Hematopoietic multipotent progenitor cell (in vitro differentiated cells): Measurements from ENCODE around the gene OR51V1. TPM values are rescaled to one million over a fixed set of nuclear protein-coding genes. Genes with fewer than 3 reads are reported as not detected.
"Not testable (repeated sequence)": the region's sequence is repeated elsewhere in the genome, so short reads cannot be mapped to it uniquely, and the experiment has no call there.

Source experiments
- DNase-seq, 3 donors: peaks; one replicate each; pipeline ENCODE4 v3.0.0-alpha.2; 2011 to 2015; ENCODE audit warnings: low read depth in 2 of 3, low spot score in 2 of 3
- total RNA-seq: library from RNA; depleted of rRNA; stranded (reverse); fragments of >200 nt; gene quantifications from one replicate; pipeline ENCODE4 v1.2.3, GENCODE V29; 2012

OR51V1 gene, protein sequence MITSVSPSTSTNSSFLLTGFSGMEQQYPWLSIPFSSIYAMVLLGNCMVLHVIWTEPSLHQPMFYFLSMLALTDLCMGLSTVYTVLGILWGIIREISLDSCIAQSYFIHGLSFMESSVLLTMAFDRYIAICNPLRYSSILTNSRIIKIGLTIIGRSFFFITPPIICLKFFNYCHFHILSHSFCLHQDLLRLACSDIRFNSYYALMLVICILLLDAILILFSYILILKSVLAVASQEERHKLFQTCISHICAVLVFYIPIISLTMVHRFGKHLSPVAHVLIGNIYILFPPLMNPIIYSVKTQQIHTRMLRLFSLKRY
- total RNA-seq: not detected

DNA sequence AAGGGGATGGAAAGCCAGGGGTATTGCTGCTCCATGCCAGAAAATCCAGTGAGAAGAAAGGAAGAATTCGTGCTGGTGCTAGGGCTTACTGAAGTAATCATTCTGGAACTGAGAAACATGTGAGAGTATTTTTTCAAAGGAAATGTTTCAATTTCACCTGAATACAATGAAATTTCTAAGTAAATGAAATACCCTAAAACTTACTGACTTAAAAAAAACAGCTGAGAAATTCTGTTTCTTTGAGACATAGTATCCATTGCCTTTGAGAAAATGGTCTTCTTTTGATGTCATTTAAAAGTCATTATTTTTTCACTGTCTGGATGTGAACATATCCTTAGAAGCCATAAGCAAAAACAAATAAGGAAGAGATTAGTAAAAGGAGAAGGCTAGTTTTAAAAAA lies at the start of gene OR51V1:
Gene OR51V1, minus strand, starts transcription at position 101 of the 400 bp plus-strand sequence. Its CDS starts 0 bp downstream, at position 101.
- no peak for DNase-seq

DNA sequence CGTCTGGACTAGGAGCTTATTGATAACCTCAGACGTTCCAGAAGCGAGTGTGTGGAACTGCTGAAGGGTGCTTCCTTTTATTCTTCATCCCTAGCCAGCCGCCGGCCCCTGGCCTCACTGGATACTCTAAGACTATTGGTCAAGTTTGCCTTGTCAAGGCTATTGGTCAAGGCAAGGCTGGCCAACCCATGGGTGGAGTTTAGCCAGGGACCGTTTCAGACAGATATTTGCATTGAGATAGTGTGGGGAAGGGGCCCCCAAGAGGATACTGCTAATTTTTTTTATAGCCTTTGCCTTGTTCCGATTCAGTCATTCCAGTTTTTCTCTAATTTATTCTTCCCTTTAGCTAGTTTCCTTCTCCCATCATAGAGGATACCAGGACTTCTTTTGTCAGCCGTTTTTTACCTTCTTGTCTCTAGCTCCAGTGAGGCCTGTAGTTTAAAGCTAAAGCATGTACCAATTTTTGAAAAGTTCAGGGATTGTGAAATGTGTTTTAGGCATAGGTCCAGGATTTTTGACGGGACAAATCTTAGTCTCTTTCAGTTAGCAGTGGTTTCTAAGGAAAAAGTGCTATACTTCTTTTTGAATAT lies 49.4 kb upstream of the OR51V1 start, which contains the start of gene HBG1:
Gene HBG1, minus strand, starts transcription at position 51 of the 590 bp plus-strand sequence. CDS start 53 bp downstream, outside the sequence.
- not testable (repeated sequence) for DNase-seq

DNA sequence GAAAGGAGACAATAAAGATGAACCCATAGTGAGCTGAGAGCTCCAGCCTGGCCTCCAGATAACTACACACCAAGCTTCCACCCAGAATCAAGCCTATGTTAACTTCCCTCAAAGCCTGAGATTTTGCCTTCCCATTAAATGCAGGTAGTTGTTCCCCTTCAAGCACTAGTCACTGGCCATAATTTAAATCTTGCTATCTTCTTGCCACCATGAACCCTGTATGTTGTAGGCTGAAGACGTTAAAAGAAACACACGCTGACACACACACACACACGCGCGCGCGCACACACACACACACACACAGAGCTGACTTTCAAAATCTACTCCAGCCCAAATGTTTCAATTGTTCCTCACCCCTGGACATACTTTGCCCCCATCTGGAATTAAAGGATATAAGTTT lies 48.0 kb upstream of the OR51V1 start:
- not testable (repeated sequence) for DNase-seq

DNA sequence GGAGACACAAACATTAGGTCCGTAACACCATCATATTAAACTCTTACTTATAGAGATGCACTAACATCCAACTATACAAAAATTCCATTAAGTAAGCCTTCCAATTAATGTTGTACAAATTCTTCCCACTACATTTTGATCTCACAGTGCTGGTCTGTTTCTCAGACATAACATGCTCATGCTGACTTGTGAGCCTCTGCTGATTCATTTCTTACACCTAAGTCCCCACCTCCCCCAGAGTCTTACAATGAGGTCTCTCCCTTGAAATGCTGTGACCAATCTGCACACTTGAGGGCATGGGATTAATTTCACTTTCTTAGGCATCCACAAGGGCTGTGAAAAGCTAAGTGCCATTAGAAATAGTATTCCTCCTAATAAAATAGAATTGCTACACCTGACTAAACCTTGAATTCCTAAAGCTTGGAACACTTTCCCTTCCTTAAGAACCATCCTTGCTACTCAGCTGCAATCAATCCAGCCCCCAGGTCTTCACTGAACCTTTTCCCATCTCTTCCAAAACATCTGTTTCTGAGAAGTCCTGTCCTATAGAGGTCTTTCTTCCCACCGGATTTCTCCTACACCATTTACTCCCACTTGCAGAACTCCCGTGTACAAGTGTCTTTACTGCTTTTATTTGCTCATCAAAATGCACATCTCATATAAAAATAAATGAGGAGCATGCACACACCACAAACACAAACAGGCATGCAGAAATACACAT lies 47.1 kb upstream of the OR51V1 start:
- no peak for DNase-seq

DNA sequence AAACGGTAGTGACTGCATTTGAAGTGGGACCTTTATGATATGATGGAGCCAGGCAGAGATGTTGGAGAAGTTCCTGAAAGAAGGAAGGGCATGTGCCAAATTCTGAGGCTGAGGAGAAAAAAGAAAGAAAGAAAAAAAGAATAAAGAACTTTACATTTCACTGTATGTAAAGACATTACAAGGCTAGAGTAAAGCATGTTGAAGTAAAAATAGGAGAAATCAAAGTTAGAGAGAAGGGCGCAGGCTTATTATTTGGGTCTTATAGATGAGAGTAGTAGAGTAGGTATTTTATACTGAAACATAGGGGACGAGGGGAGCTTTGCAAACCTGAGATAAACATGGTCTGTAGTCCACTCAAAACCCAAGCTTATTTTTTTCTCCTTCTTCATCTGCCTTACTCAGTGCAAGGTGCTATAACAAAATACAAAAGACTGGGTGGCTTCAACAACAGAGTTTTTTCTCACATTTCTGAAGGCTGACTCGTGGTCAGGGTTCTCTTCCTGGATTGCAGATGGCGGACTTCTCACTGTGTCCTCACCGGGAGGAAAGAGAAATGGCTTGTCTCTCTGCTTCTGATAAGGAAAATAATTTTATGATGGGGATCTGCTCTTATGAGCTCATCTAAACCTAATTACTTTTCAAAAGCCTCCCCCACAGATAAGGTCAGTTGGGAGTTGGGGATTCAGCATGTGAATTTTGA lies 46.4 kb upstream of the OR51V1 start:
- no peak for DNase-seq

DNA sequence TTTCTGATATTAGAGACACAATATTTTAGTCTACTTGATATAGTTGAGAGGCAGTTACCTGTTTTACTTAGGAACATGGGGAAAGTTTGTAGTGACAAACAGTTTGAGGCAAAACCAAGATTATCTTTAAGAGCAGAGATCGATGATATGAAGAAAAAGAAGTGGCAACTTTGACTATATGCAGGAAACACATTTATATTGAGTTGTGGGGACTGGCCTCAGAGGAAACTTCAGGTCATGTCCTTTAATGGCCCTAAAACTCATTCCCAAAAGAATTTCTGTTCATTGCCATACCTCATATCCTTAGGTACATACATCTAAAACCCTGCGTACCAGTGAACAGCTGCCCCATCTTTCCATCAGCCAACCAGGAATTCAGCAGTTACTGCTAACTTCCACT lies 44.7 kb upstream of the OR51V1 start:
- DNase-seq: no peak

DNA sequence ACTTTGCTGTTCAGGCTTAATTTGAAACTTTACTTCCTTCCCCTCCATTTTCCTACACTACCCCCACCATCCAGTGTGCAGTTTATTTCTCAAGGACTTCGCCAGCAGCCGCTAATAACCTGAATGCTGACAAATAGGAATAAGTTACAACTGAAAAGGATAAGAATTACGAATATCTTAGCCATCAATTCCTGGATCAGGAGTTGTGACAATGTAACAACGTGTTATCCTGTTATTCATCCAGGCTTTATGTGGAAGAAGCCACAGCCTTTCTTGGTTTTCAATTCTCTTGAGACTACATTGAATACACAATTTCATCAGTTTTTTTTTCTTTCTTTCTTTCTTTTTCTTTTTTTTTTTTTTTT lies 43.3 kb upstream of the OR51V1 start:
- no peak for DNase-seq

DNA sequence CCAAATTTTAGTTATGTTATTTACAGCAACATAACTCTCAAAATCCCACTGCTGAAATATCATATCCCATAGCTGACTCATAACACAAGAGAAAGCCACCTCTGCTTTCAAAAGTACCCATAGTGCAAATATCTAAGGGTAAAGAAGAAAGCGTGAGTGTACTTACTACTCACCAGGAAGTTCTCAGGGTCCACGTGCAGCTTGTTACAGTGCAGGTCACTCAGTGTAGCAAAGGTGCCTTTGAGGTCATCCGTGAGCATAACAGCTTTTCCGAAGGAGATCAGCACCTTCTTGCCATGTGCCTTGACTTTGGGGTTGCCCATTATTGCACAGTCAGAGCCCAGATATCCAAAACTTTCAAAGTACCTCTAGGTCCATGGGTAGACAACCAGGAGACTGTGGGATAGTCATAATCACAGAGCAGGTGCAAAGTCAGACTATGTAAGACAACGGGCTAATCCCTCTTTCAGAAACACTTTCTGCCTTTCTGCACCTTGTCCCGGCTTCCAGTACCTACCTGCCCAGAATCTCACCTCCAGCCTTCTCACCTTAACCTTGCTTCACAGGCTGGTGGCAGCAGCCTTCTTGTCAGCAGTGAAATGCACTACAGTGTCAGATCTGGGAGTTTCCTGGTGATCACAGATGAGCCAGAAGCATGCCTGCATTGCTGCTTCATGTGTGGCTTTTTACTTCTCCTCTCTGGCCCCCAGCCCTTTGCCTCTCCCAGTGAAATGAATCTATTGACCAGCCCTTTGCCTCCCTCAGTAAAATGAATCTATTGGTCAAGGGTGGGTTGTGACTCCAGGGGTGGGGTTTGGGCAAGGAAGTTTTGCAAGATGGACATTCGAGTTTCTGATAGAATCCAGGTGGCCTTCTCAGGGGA lies 42.7 kb upstream of the OR51V1 start:
- DNase-seq: no peak

DNA sequence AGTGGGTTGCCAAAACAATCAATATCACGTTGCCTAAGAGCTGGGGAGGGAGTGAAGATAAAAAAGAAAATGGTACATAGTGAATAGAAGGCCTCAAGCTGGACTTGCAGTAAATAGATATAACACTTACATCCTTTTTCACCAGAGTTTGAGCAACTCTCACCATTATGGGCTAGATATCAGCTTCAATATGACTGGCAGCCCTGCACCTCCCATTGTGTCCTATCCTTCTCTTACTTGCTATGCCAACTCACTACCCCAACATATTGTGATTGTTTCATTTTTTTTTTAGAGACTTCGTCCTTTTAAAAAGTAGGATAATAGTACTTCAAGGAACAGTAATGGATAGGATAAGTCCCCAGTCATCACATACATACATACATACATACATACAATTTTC lies 41.7 kb upstream of the OR51V1 start:
- DNase-seq: no peak

DNA sequence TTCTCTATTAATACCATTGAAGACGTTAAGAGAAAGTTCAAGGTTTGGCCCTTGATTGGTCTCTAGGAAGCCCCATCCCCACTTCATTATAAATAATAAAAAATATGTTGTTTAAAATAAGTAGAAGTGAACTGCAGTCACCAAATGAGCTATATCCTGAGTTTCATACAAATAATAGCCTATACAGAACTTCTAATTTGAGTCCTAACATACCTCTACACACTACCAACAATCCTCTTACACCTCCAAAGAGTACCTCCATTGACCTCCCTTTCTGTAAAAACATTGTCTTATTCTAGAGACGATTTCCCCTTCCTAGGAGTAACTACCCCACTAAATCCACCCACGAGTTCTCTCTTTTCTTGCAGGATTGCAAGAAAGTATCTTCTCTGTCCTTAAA lies 41.0 kb upstream of the OR51V1 start:
- no peak for DNase-seq

DNA sequence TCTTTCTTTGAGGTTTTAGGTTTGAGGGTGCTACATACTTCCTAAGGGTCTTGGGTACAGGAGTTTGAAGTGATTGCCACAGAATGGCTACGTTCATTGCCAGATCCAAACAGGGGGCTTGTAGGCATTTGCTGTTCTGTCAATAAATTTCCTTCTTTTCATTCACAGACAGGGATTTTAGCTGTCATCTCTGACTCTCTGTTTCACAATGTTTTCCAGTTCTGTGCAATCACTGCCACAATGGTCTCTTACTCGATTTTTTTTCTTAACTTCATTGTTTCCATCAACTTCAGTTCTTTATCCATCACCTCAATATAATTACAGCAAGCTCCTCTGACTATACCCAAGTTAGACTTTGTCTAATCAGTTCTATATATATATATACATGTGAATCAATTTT lies 40.0 kb upstream of the OR51V1 start:
- DNase-seq: no peak

DNA sequence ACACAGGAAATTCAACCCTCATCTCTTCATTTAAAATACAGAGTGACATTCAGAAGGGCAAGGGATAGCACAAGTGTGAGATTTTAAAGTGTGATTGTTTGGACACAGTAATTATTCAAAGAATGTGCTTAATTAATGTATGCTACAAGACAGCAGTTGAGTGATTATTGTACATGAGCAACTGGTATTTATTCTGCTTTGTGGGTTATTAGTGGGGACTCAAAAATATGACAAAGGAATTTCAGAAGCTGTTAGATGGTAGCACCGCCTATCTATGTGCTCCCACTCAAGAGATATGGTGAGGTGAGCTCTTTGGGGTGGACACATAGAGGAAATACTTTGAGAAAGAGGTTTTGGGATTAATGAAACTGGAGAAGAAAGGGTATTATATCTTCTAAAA lies 39.6 kb upstream of the OR51V1 start:
- no peak for DNase-seq

DNA sequence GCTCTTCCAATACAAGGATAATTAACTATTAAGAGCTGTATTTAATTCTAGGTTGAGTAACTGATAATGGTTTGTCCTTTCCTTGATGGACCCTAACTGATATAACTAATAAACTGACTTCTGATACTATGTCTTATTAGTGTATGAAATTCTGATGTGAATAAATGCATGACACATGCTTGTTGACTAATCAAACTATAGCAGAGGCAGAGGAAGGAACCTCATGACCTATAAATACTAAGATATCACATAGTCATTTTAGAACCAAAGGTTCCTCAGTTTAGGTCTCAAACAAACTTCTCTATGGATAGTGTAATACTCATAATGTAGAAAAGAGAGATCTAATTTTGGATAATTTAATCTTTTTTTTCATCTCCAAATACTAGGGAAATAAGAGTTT lies 38.6 kb upstream of the OR51V1 start:
- no peak for DNase-seq

DNA sequence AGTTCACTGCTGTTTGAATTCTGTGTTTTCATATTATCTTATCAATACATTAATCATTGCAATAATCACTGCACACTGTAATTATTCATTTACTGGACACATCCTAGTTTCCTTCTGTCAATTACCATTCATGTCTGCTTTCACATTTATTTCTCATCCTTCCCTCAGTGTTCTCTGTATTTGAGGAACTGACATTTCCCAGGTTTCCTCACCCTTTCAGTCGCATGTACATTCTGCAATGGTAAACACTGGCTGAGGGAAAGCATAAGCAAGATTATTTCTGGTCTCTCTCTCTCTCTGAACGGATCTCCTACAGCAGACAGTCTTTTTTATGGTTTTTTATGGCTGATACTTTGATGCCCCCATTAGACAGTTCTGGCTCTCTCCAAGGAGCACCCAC lies 38.0 kb upstream of the OR51V1 start:
- no peak for DNase-seq

DNA sequence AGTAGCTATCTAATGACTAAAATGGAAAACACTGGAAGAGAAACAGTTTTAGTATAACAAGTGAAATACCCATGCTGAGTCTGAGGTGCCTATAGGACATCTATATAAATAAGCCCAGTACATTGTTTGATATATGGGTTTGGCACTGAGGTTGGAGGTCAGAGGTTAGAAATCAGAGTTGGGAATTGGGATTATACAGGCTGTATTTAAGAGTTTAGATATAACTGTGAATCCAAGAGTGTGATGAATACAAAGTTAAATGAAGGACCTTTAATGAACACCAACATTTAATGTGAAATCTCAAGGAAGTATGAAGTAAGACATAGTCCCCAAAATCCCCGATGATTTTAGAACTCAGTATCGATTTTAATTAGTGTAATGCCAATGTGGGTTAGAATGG lies 36.9 kb upstream of the OR51V1 start:
- no peak for DNase-seq

DNA sequence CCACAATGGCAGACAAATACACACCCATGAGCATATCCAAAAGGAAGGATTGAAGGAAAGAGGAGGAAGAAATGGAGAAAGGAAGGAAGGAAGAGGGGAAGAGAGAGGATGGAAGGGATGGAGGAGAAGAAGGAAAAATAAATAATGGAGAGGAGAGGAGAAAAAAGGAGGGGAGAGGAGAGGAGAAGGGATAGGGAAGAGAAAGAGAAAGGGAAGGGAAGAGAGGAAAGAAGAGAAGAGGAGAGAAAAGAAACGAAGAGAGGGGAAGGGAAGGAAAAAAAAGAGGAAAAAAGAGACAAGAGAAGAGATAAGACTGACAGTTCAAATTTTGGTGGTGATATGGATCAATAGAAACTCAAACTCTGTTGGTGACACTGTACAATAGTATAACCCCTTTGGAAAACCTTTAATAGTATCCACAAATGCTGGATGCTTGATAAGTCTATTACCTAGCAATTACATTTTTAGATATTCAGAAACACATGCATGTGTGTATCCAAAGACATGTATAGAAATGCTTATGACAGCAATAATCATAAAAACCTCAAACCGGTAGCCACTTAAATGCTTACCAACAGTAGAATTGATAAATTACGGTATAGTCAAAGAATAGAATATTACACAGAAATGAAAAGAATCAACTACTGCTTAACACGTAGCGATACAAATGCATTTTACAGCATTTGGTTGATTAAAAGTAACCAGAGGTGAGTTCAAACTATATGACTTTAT lies 35.0 kb upstream of the OR51V1 start:
- no peak for DNase-seq

DNA sequence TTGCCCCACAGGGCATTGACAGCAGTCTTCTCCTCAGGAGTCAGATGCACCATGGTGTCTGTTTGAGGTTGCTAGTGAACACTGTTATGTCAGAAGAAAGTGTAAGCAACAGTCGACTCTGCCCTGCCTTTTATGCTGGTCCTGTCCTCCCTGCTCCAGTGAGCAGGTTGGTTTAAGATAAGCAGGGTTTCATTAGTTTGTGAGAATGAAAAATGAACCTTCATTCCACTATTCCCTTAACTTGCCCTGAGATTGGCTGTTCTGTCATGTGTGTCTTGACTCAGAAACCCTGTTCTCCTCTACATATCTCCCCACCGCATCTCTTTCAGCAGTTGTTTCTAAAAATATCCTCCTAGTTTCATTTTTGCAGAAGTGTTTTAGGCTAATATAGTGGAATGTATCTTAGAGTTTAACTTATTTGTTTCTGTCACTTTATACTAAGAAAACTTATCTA lies 33.9 kb upstream of the OR51V1 start, which contains the start of gene HBD:
Gene HBD, minus strand, starts transcription at position 103 of the 454 bp plus-strand sequence. Its CDS starts 50 bp downstream, at position 53.
- peak in 2 of 3 donors; percentile 54 to 79 for DNase-seq

DNA sequence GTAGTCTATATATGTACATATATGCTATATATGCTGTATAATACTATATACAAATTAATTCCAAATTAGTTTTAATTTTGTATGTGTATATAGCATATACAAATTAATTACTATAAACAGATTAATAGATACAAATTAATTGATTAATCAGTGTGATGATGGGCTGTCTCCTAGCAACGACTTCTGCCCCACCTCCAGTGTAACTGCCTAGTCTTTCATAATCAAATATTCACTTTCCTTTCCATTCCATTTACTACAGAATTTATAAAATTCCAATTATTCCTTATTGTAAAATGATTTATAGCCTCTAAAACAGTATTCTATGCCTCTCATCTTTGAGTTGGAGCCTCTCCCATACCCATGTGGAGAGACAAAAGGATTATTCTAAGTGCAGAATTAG lies 32.8 kb upstream of the OR51V1 start:
- DNase-seq: no peak

DNA sequence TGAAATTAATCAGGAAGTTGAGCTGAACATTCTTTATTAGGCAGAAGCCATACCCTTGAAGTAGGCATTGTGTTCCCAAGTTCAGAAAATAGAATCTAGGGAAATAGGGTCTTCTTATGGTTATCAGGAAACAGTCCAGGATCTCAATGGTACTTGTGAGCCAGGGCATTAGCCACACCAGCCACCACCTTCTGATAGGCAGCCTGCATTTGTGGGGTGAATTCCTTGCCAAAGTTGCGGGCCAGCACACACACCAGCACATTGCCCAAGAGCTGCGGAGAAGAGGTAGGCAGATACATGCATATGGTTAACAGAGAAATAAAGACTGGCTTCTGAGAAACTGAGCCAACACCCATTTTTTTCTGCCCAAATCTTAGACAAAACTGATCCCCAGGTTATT lies 32.3 kb upstream of the OR51V1 start:
- no peak for DNase-seq
